Colonic mucosa (tissue), 4 donors: ENCODE measurements around the gene RGPD6. TPM values are rescaled to one million over a fixed set of nuclear protein-coding genes. Genes with fewer than 3 reads are reported as not detected.
"Not testable (repeated sequence)": the region's sequence is repeated elsewhere in the genome, so short reads cannot be mapped to it uniquely, and the experiment has no call there.

Source experiments
- DNase-seq: peaks from one replicate; pipeline ENCODE4 v3.0.0-alpha.2; 2020
- H3K27ac ChIP-seq: fragments of 200-600 bp; one replicate; pipeline ENCODE4 v1.8.0; 2021
- H3K27me3 ChIP-seq: fragments of 200-600 bp; one replicate; pipeline ENCODE4 v1.8.0; 2021
- H3K36me3 ChIP-seq: fragments of 200-600 bp; one replicate; pipeline ENCODE4 v1.8.0; 2021
- H3K4me1 ChIP-seq: fragments of 200-600 bp; one replicate; pipeline ENCODE4 v1.8.0; 2021; ENCODE audit warnings: mild to moderate bottlenecking
- H3K4me3 ChIP-seq: fragments of 200-600 bp; one replicate; pipeline ENCODE4 v1.8.0; 2021
- H3K9ac ChIP-seq, 2 donors: one replicate each; pipeline ENCODE4 v1.7.0; 2013; ENCODE audit warnings: control low read depth in 2 of 2, low read depth in 2 of 2, low read length in 2 of 2
- H3K9me3 ChIP-seq: fragments of 200-600 bp; one replicate; pipeline ENCODE4 v1.8.0; 2021
- intact Hi-C: fragments of 100-400 bp; cut with DNase I; formaldehyde crosslinking; loops from one replicate; pipeline ENCODE4 v1.14.1; 2022
- total RNA-seq, 2 donors: library from RNA; stranded (reverse); fragmentation: NEBNext Ultra II Directional in 1 of 2; extraction: Animal tissue kit (Norgen Biotek cat#: 25700) in 1 of 2; gene quantifications; one replicate each; pipeline ENCODE4 v1.2.1, GENCODE V29; 2021
- donor health status: healthy.
- donor health status: DM: no; HTN: no; CAD: no.
- donor health status: DM: no; HTN: no; CAD: no.

RGPD6 gene
- total RNA-seq = 10 to 100 TPM; 14.3 to 25.5 TPM

- H3K27ac ChIP-seq, H3K36me3 ChIP-seq, intact Hi-C loops, DNase-seq, H3K4me1 ChIP-seq, H3K9ac ChIP-seq, H3K9me3 ChIP-seq, H3K27me3 ChIP-seq, H3K4me3 ChIP-seq: not testable (repeated sequence)
These were observed at the start of gene RGPD6 for GRCh38 chr2:110576763-110577416. Gene RGPD6 (minus strand): TSS chr2:110577222. CDS start chr2:110577024, 198 bp downstream.

GRCh38 chr2:110619326-110619939 is 42.4 kb upstream of the RGPD6 start:
- H3K9ac ChIP-seq, DNase-seq, H3K4me3 ChIP-seq, H3K36me3 ChIP-seq, H3K4me1 ChIP-seq, intact Hi-C loops, H3K9me3 ChIP-seq, H3K27me3 ChIP-seq, H3K27ac ChIP-seq: not testable (repeated sequence)

GRCh38 chr2:110613927-110614326 is 36.9 kb upstream of the RGPD6 start:
- H3K27me3 ChIP-seq, H3K27ac ChIP-seq, H3K9ac ChIP-seq, H3K4me1 ChIP-seq, H3K36me3 ChIP-seq, H3K9me3 ChIP-seq, H3K4me3 ChIP-seq, intact Hi-C loops, DNase-seq: not testable (repeated sequence)

- H3K4me1 ChIP-seq, H3K4me3 ChIP-seq, H3K9me3 ChIP-seq, H3K27ac ChIP-seq, H3K36me3 ChIP-seq, H3K27me3 ChIP-seq, DNase-seq, H3K9ac ChIP-seq, intact Hi-C loops: not testable (repeated sequence)
These were observed 33.7 kb upstream of the RGPD6 start for GRCh38 chr2:110610613-110611250.

- intact Hi-C loops, H3K9me3 ChIP-seq, H3K27ac ChIP-seq, H3K36me3 ChIP-seq, DNase-seq, H3K9ac ChIP-seq, H3K4me3 ChIP-seq, H3K4me1 ChIP-seq, H3K27me3 ChIP-seq: not testable (repeated sequence)
These were observed 33.0 kb upstream of the RGPD6 start for GRCh38 chr2:110609843-110610612.

- H3K27ac ChIP-seq, intact Hi-C loops: not testable (repeated sequence)
These were observed 31.9 kb upstream of the RGPD6 start for GRCh38 chr2:110608788-110609502.

GRCh38 chr2:110605057-110605456 is 28.0 kb upstream of the RGPD6 start:
- H3K36me3 ChIP-seq, H3K27me3 ChIP-seq, H3K27ac ChIP-seq, H3K9ac ChIP-seq, H3K9me3 ChIP-seq, DNase-seq, H3K4me3 ChIP-seq, intact Hi-C loops, H3K4me1 ChIP-seq: not testable (repeated sequence)

More at GRCh38 chr2:110608788-110609502, 31.9 kb upstream of the RGPD6 start:
- H3K9ac ChIP-seq, H3K9me3 ChIP-seq, DNase-seq, H3K4me1 ChIP-seq, H3K4me3 ChIP-seq, H3K27me3 ChIP-seq, H3K36me3 ChIP-seq: not testable (repeated sequence)

GRCh38 chr2:110603917-110604591 is 27.0 kb upstream of the RGPD6 start:
- H3K27ac ChIP-seq, H3K4me1 ChIP-seq, H3K27me3 ChIP-seq, DNase-seq, intact Hi-C loops, H3K4me3 ChIP-seq, H3K36me3 ChIP-seq, H3K9ac ChIP-seq, H3K9me3 ChIP-seq: not testable (repeated sequence)

- DNase-seq, H3K9me3 ChIP-seq, H3K27ac ChIP-seq, H3K4me3 ChIP-seq, H3K9ac ChIP-seq, H3K27me3 ChIP-seq, H3K4me1 ChIP-seq, intact Hi-C loops, H3K36me3 ChIP-seq: not testable (repeated sequence)
These were observed 25.1 kb upstream of the RGPD6 start for GRCh38 chr2:110602139-110602538.

GRCh38 chr2:110591973-110592372 is 15.0 kb upstream of the RGPD6 start:
- H3K27ac ChIP-seq, H3K4me3 ChIP-seq, H3K27me3 ChIP-seq, intact Hi-C loops, H3K9ac ChIP-seq, H3K36me3 ChIP-seq, DNase-seq, H3K4me1 ChIP-seq, H3K9me3 ChIP-seq: not testable (repeated sequence)

GRCh38 chr2:110589677-110590330 is 12.8 kb upstream of the RGPD6 start:
- H3K27ac ChIP-seq, H3K9me3 ChIP-seq, H3K4me3 ChIP-seq, intact Hi-C loops, H3K4me1 ChIP-seq, H3K36me3 ChIP-seq, DNase-seq, H3K9ac ChIP-seq, H3K27me3 ChIP-seq: not testable (repeated sequence)

- H3K36me3 ChIP-seq, H3K4me1 ChIP-seq, H3K27ac ChIP-seq, intact Hi-C loops, H3K4me3 ChIP-seq, H3K27me3 ChIP-seq, H3K9ac ChIP-seq, DNase-seq, H3K9me3 ChIP-seq: not testable (repeated sequence)
These were observed 11.5 kb upstream of the RGPD6 start for GRCh38 chr2:110588520-110588919.
